Chondrocyte (in vitro differentiated cells): Measurements from ENCODE around the gene SYNJ2. TPM values are rescaled to one million over a fixed set of nuclear protein-coding genes. Genes with fewer than 3 reads are reported as not detected.

ENCODE experiments used
- DNase-seq: peaks from one replicate; pipeline ENCODE4 v3.0.0; 2021; ENCODE audit warnings: mixed read lengths, low spot score
- H3K27ac Mint-ChIP-seq: one replicate; pipeline ENCODE4 v1.8.0; 2021; ENCODE audit warnings: mild to moderate bottlenecking, moderate library complexity, mixed read lengths; ENCODE audit not compliant: unreplicated experiment
- H3K27me3 Mint-ChIP-seq: 2 replicates; pipeline ENCODE4 v1.8.0; 2021; ENCODE audit warnings: low read depth, mixed read lengths
- H3K36me3 Mint-ChIP-seq: 2 replicates; pipeline ENCODE4 v1.8.0; 2021; ENCODE audit warnings: low read depth, mixed read lengths
- H3K4me1 Mint-ChIP-seq: 2 replicates; pipeline ENCODE4 v1.8.0; 2021; ENCODE audit warnings: low read depth, mild to moderate bottlenecking, mixed read lengths
- H3K4me3 Mint-ChIP-seq: one replicate; pipeline ENCODE4 v1.8.0; 2021; ENCODE audit warnings: mild to moderate bottlenecking, moderate library complexity, mixed read lengths; ENCODE audit not compliant: unreplicated experiment
- H3K9me3 Mint-ChIP-seq: 2 replicates; pipeline ENCODE4 v1.8.0; 2021; ENCODE audit warnings: low read depth, mixed read lengths
- CTCF ChIP-seq: fragments of 200-600 bp; sonication (generic); IDR thresholded peaks from 2 replicates; pipeline ENCODE4 v1.5.0; 2021; ENCODE audit warnings: antibody characterized with exemption, mild to moderate bottlenecking, moderate library complexity
- total RNA-seq: library from RNA; stranded (reverse); gene quantifications from 3 replicates; pipeline ENCODE4 v1.2.1, GENCODE V29; 2021

Gene SYNJ2
- total RNA-seq, 1 donor from 2014 or later, result 53.1 TPM

GRCh38 chr6:158047563-158048323, 66.1 kb downstream of the SYNJ2 start:
- Mint-ChIP-seq H3K9me3 (no peaks in the 10 kb centered on the region), H3K4me1 (peaks cover 28% of the 10 kb centered on the region), H3K4me3 (no peak overlapping the region), H3K27me3 (no peaks in the 10 kb centered on the region), H3K36me3 (peaks cover 26% of the 10 kb centered on the region), H3K27ac (no peak overlapping the region)
- DNase-seq, result peak; percentile 40
- no peak for TF ChIP-seq CTCF

GRCh38 chr6:158048589-158048988, 66.9 kb downstream of the SYNJ2 start:
- H3K27me3 Mint-ChIP-seq, result no peaks in the 10 kb centered on the region
- H3K4me1 Mint-ChIP-seq, result peaks cover 20% of the 10 kb centered on the region
- H3K36me3 Mint-ChIP-seq, result peaks cover 29% of the 10 kb centered on the region
- peak; percentile 30 for DNase-seq
- H3K27ac Mint-ChIP-seq, result no peak overlapping the region
- TF ChIP-seq CTCF, result no peak
- H3K9me3 Mint-ChIP-seq, result no peaks in the 10 kb centered on the region
- H3K4me3 Mint-ChIP-seq, result no peak overlapping the region

- H3K27ac Mint-ChIP-seq, result no peak overlapping the region
- peak; percentile 89 for DNase-seq
- peaks cover 12% of the 10 kb centered on the region for H3K4me1 Mint-ChIP-seq
- H3K4me3 Mint-ChIP-seq, result no peak overlapping the region
- no peaks in the 10 kb centered on the region for H3K27me3 Mint-ChIP-seq
- H3K36me3 Mint-ChIP-seq, result peaks cover 25% of the 10 kb centered on the region
- H3K9me3 Mint-ChIP-seq, result no peaks in the 10 kb centered on the region
- TF ChIP-seq CTCF, result no peak
Measured at GRCh38 chr6:158049055-158050028, 67.7 kb downstream of the SYNJ2 start.

GRCh38 chr6:158050107-158050735, 68.6 kb downstream of the SYNJ2 start:
- no peaks in the 10 kb centered on the region for H3K9me3 Mint-ChIP-seq
- H3K4me3 Mint-ChIP-seq, result no peak overlapping the region
- peaks cover 22% of the 10 kb centered on the region for H3K36me3 Mint-ChIP-seq
- no peak for TF ChIP-seq CTCF
- DNase-seq, result peak; percentile 49
- H3K27me3 Mint-ChIP-seq, result no peaks in the 10 kb centered on the region
- peaks cover 12% of the 10 kb centered on the region for H3K4me1 Mint-ChIP-seq
- H3K27ac Mint-ChIP-seq, result no peak overlapping the region

GRCh38 chr6:158050955-158051354, 69.3 kb downstream of the SYNJ2 start:
- Mint-ChIP-seq H3K4me3 (no peak overlapping the region), H3K4me1 (peaks cover 5% of the 10 kb centered on the region), H3K36me3 (peaks cover 16% of the 10 kb centered on the region), H3K27ac (no peak overlapping the region), H3K27me3 (no peaks in the 10 kb centered on the region), H3K9me3 (no peaks in the 10 kb centered on the region)
- no peak for TF ChIP-seq CTCF
- peak; percentile 28 for DNase-seq
